Neutrophil (primary cell): ENCODE results near the gene NBEA.
"Not testable (repeated sequence)": the region's sequence is repeated elsewhere in the genome, so short reads cannot be mapped to it uniquely, and the experiment has no call there.

ENCODE experiments used
- H3K27ac ChIP-seq: fragments of 200-600 bp; sonication (generic); 2 replicates; pipeline ENCODE4 v1.5.1; 2016; ENCODE audit warnings: mild to moderate bottlenecking, moderate library complexity
- H3K27me3 ChIP-seq: fragments of 200-600 bp; sonication (generic); 2 replicates; pipeline ENCODE4 v1.6.0; 2016; ENCODE audit warnings: mild to moderate bottlenecking
- H3K36me3 ChIP-seq: fragments of 200-600 bp; sonication (generic); 2 replicates; pipeline ENCODE4 v1.5.1; 2017
- H3K4me1 ChIP-seq, 2 experiments: fragments of 200-600 bp in 1 of 2; sonication (generic) in 1 of 2; 1 replicate in 1 of 2; 2 replicates in 1 of 2; pipeline versions ENCODE4 v1.5.1 to v1.6.1; 2013 to 2016; ENCODE audit warnings: low read depth in 1 of 2, low read length in 1 of 2, mild to moderate bottlenecking in 1 of 2, moderate library complexity in 1 of 2; ENCODE audit not compliant: control insufficient read depth in 1 of 2, insufficient read depth in 1 of 2
- H3K4me3 ChIP-seq, 2 experiments: fragments of 200-600 bp in 1 of 2; sonication (generic) in 1 of 2; 1 replicate in 1 of 2; 2 replicates in 1 of 2; pipeline ENCODE4 v1.5.1; 2013 to 2016; ENCODE audit warnings: low read depth in 1 of 2, low read length in 1 of 2, mild to moderate bottlenecking in 1 of 2, moderate library complexity in 1 of 2
- H3K9me3 ChIP-seq: fragments of 200-600 bp; sonication (generic); 2 replicates; pipeline ENCODE4 v1.5.1; 2016
- CTCF ChIP-seq: fragments of 200-600 bp; sonication (generic); IDR thresholded peaks from 2 replicates; pipeline ENCODE4 v1.5.1; 2016; ENCODE audit warnings: antibody characterized with exemption

Gene NBEA

GRCh38 chr13:34988330-34988791, 46.3 kb downstream of the NBEA start:
- H3K4me3 ChIP-seq: no peak overlapping the region
- no peak for TF ChIP-seq CTCF
- H3K9me3 ChIP-seq: peaks cover 6% of the 10 kb centered on the region
- no peaks in the 10 kb centered on the region for H3K27me3 ChIP-seq
- H3K27ac ChIP-seq: no peak overlapping the region
- H3K36me3 ChIP-seq: no peaks in the 10 kb centered on the region
- H3K4me1 ChIP-seq: no peaks in the 10 kb centered on the region

- TF ChIP-seq CTCF: no peak
- no peaks in the 10 kb centered on the region for H3K27me3 ChIP-seq
- H3K36me3 ChIP-seq: no peaks in the 10 kb centered on the region
- peaks cover 10% of the 10 kb centered on the region for H3K9me3 ChIP-seq
- no peak overlapping the region for H3K27ac ChIP-seq
- no peaks in the 10 kb centered on the region for H3K4me1 ChIP-seq
- no peak overlapping the region for H3K4me3 ChIP-seq
These were observed 48.5 kb downstream of the NBEA start for GRCh38 chr13:34990399-34991214.

- Histone ChIP-seq H3K4me1 (no peaks in the 10 kb centered on the region), H3K9me3 (peaks cover 5% of the 10 kb centered on the region), H3K27me3 (no peaks in the 10 kb centered on the region), H3K27ac (no peak overlapping the region), H3K36me3 (no peaks in the 10 kb centered on the region), H3K4me3 (no peak overlapping the region)
- no peak for TF ChIP-seq CTCF
These were observed 51.4 kb downstream of the NBEA start for GRCh38 chr13:34993470-34993869.

GRCh38 chr13:35003734-35004133, 61.7 kb downstream of the NBEA start:
- H3K27me3 ChIP-seq, H3K4me3 ChIP-seq, H3K4me1 ChIP-seq, H3K36me3 ChIP-seq, H3K27ac ChIP-seq, H3K9me3 ChIP-seq: not testable (repeated sequence)

- Histone ChIP-seq H3K4me1 (no peaks in the 10 kb centered on the region), H3K9me3 (no peaks in the 10 kb centered on the region), H3K36me3 (no peaks in the 10 kb centered on the region), H3K27ac (no peak overlapping the region), H3K27me3 (no peaks in the 10 kb centered on the region), H3K4me3 (no peak overlapping the region)
- TF ChIP-seq CTCF: no peak
These were observed 63.0 kb downstream of the NBEA start for GRCh38 chr13:35005051-35005450.

GRCh38 chr13:35014606-35015213, 72.6 kb downstream of the NBEA start:
- H3K9me3 ChIP-seq: no peaks in the 10 kb centered on the region
- H3K27ac ChIP-seq: no peak overlapping the region
- no peaks in the 10 kb centered on the region for H3K36me3 ChIP-seq
- TF ChIP-seq CTCF: no peak
- H3K4me1 ChIP-seq: no peaks in the 10 kb centered on the region
- H3K27me3 ChIP-seq: no peaks in the 10 kb centered on the region
- H3K4me3 ChIP-seq: no peak overlapping the region
